22Rv1 (cell line): ENCODE measurements around the gene HSFY2.
"Not testable (repeated sequence)": the region's sequence is repeated elsewhere in the genome, so short reads cannot be mapped to it uniquely, and the experiment has no call there.

ENCODE experiments used
- ZFX ChIP-seq: fragments of 450-650 bp; IDR thresholded peaks from 2 replicates; pipeline ENCODE4 v1.6.1; 2017; ENCODE audit warnings: antibody characterized with exemption, borderline replicate concordance
- TF ChIP-seq, protein P1 (sequence below): fragments of 450-650 bp; IDR thresholded peaks from 2 replicates; pipeline ENCODE4 v1.5.1; 2017; ENCODE audit warnings: mild to moderate bottlenecking

DNA sequence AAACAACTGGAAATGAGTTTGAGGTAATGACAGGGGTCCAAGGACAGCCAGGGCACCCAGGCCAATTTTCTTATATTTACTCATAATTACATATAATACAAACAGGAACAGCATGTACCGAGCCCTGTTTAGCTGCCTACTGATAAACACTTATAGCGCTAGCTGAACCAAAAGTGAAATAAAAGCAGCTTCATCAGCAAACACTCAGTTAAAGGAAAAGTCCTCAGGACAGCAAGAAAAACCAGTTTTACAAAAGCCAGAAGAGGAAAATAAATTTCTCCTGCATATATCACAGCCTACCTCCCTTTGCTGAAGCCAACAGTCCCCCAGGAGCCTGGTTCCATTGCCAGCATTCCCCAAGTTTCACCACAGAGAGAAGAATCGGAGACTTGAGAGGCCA, 49.8 kb downstream of the HSFY2 start:
- TF ChIP-seq, protein P1, sequence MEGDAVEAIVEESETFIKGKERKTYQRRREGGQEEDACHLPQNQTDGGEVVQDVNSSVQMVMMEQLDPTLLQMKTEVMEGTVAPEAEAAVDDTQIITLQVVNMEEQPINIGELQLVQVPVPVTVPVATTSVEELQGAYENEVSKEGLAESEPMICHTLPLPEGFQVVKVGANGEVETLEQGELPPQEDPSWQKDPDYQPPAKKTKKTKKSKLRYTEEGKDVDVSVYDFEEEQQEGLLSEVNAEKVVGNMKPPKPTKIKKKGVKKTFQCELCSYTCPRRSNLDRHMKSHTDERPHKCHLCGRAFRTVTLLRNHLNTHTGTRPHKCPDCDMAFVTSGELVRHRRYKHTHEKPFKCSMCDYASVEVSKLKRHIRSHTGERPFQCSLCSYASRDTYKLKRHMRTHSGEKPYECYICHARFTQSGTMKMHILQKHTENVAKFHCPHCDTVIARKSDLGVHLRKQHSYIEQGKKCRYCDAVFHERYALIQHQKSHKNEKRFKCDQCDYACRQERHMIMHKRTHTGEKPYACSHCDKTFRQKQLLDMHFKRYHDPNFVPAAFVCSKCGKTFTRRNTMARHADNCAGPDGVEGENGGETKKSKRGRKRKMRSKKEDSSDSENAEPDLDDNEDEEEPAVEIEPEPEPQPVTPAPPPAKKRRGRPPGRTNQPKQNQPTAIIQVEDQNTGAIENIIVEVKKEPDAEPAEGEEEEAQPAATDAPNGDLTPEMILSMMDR, result not testable (repeated sequence)
- not testable (repeated sequence) for TF ChIP-seq ZFX
